ENCODE measurements around the gene TBX21. TPM values are rescaled to one million over a fixed set of nuclear protein-coding genes. Genes with fewer than 3 reads are reported as not detected.

Gene TBX21
- total and polyA plus RNA-seq, 12 donors, result 0.06 to 2.0 (median 0.50) TPM; not detected in 2

DNA sequence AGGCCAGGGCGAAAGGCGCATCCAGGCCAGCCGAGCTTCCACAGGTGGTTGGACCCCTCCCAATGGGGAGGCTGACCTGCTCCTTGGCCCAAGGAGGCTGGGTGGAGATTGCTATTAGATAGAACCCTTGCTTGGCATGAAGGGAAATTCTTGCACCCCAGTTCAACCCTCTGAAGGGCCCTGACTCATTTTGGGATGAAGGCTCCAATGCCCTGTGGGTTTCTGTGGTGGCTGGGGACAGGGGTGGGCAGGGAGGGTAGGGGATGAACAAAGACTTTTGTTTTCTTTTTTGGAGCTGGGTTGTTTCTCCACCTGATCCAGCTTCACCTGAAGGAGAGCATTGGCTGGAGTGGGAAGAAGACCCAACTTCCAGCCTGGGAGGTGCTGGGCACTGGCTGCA lies 16.7 kb upstream of the TBX21 start:
- H3K4me3 ChIP-seq, result no peak overlapping the region
- H3K9me3 ChIP-seq (replicated peaks in 1 of 3), result no peaks in the 10 kb centered on the region
- DNase-seq, result no peak
- TF ChIP-seq POLR2A (IDR thresholded peaks at IDR 0.05), result no peak
- TF ChIP-seq, protein P1, sequence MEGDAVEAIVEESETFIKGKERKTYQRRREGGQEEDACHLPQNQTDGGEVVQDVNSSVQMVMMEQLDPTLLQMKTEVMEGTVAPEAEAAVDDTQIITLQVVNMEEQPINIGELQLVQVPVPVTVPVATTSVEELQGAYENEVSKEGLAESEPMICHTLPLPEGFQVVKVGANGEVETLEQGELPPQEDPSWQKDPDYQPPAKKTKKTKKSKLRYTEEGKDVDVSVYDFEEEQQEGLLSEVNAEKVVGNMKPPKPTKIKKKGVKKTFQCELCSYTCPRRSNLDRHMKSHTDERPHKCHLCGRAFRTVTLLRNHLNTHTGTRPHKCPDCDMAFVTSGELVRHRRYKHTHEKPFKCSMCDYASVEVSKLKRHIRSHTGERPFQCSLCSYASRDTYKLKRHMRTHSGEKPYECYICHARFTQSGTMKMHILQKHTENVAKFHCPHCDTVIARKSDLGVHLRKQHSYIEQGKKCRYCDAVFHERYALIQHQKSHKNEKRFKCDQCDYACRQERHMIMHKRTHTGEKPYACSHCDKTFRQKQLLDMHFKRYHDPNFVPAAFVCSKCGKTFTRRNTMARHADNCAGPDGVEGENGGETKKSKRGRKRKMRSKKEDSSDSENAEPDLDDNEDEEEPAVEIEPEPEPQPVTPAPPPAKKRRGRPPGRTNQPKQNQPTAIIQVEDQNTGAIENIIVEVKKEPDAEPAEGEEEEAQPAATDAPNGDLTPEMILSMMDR (IDR thresholded peaks at IDR 0.05), result no peak
- H3K4me1 ChIP-seq (replicated peaks in 1 of 2), result peaks cover 0 to 3% of the 10 kb centered on the region in 2 donors
- 71 to 100% (median 96%) methylated on average over 1 to 3 of the region's 3 CpGs for WGBS, 4 donors
- no peak overlapping the region for H3K27ac ChIP-seq
- no peaks in the 10 kb centered on the region for H3K36me3 ChIP-seq (replicated peaks in 1 of 2)
- peaks cover 9% of the 10 kb centered on the region for H3K27me3 ChIP-seq
- intact Hi-C loops (cut with DNase I), result no loop called here

DNA sequence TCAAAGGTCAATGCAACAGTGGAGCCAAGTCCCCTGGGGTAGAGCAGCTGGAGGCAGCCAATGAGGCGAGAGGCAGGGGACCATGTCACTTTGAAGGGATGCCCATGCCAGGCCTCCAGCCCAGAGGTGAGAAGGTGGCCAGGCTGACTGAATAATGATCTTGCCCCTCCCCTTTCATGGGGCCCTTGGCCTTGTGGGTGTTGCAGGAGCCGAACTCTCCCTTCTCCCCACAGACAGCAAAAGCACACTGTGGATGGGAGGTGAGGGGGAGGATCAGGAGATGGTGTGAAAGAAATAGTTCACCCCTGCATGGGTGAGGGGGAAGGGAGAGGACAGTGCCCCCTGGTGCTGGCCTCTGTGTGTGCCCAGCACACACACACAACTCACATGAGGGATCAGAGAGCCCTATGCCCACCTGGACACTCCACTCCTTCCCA lies 15.8 kb upstream of the TBX21 start:
- Histone ChIP-seq H3K27me3 (peaks cover 17% of the 10 kb centered on the region), H3K36me3 (replicated peaks in 1 of 2) (no peaks in the 10 kb centered on the region), H3K4me3 (no peak overlapping the region), H3K27ac (no peak overlapping the region), H3K4me1 (replicated peaks in 1 of 2) (peaks cover 0 to 3% of the 10 kb centered on the region in 2 donors), H3K9me3 (replicated peaks in 1 of 3) (no peaks in the 10 kb centered on the region)
- WGBS, 4 donors, result 50 to 70% (median 56%) methylated on average over 2 of the region's 2 CpGs
- TF ChIP-seq POLR2A (IDR thresholded peaks at IDR 0.05), result no peak
- TF ChIP-seq, protein P1 (IDR thresholded peaks at IDR 0.05), result peak in 4 of 6 experiments; percentile 22 to 31 (median 27)
- no peak for DNase-seq
- intact Hi-C loops (cut with DNase I), result no loop called here

DNA sequence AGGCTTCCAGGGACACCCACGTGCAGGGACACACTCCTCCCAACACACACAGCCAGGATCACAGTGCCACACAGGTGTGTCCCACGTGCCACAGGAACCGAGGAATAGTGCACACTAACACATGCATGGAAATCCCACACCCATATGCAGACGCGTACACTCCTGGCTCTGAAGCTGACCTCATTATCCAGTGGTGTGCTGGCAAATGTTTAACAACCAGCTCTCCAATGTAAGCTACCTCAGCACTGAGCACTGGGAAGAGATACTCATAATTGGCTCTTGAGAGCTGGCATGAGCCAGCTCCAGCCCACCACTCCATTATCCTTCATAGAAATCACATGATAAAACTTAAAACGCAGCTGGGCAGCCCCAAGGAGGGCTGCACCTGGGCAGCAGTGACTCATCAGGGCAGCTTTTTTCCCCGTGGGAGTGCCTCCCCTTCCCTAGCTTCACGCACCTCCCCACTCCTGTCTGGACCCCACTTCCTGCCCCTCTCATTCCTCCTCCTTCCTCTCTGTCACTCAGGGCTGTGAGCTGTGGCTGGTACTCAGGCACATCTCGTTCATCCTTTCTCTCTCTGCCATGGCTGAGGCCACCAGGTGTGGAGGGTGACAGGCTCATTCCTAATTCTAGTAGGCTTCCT lies 14.9 kb upstream of the TBX21 start:
- 33 to 47% (median 40%) methylated on average over 9 of the region's 9 CpGs for WGBS, 4 donors
- no peaks in the 10 kb centered on the region for H3K36me3 ChIP-seq (replicated peaks in 1 of 2)
- intact Hi-C loops (cut with DNase I), result no loop called here
- H3K9me3 ChIP-seq (replicated peaks in 1 of 3), result no peaks in the 10 kb centered on the region
- DNase-seq, result no peak
- H3K27me3 ChIP-seq, result peaks cover 26% of the 10 kb centered on the region
- H3K4me1 ChIP-seq (replicated peaks in 1 of 2), result peaks cover 0 to 3% of the 10 kb centered on the region in 2 donors
- H3K4me3 ChIP-seq, result no peak overlapping the region
- TF ChIP-seq, protein P1 (IDR thresholded peaks at IDR 0.05), result no peak
- no peak for TF ChIP-seq POLR2A (IDR thresholded peaks at IDR 0.05)
- H3K27ac ChIP-seq, result no peak overlapping the region

DNA sequence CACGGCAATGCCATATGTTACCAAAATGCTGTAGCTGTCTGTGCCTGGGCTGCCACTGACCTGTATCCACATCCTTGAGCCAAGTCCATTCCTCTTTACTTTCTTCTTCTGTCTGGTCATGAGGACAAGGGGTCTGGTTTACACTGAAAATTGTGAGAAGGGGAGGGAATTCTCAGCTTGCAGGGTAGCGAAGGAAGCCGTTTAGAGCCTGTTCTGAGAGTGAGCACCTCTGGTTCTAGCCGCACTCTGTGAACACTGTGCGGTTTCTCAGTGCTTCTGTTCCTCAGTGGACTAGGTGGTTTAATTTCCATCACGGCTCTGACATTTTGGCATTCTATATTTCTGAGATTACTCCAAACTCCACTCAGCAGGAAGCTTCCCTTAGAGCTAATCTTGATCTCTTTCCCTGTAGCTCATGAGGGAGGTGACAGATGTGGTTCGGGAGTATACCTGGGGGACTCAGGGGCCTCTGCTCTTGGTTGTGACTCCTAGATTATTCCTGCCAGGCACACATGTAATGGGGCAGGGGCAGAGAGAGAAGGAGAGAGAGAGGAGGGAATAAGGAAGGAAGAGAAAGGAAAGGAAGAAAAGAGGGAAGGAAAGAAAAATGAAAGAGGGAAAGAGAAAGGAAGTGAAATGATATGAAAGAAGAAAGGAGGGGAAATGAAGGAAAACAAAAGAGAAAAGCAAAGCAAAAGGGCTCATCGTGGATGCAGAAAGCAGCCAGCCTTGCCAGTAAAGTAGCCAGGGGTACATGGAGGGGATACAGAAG lies 14.2 kb upstream of the TBX21 start:
- no peak overlapping the region for H3K4me3 ChIP-seq
- DNase-seq, result no peak
- H3K9me3 ChIP-seq (replicated peaks in 1 of 3), result no peaks in the 10 kb centered on the region
- TF ChIP-seq POLR2A (IDR thresholded peaks at IDR 0.05), result no peak
- TF ChIP-seq, protein P1 (IDR thresholded peaks at IDR 0.05), result no peak
- peaks cover 30% of the 10 kb centered on the region for H3K27me3 ChIP-seq
- intact Hi-C loops (cut with DNase I), result no loop called here
- no peak overlapping the region for H3K27ac ChIP-seq
- H3K36me3 ChIP-seq (replicated peaks in 1 of 2), result no peaks in the 10 kb centered on the region
- H3K4me1 ChIP-seq (replicated peaks in 1 of 2), result peaks cover 0 to 3% of the 10 kb centered on the region in 2 donors
- 54 to 66% (median 58%) methylated on average over 8 of the region's 8 CpGs for WGBS, 4 donors
